HG02759 (cell line): ENCODE measurements around the gene PRKCA.

Experiments used
- ATAC-seq: cut with Tn5 transposase; IDR thresholded peaks from one replicate; pipeline ENCODE4 v1.9.1; 2021; ENCODE audit warnings: mild to moderate bottlenecking, moderate library complexity; ENCODE audit not compliant: unreplicated experiment

The PRKCA gene

DNA sequence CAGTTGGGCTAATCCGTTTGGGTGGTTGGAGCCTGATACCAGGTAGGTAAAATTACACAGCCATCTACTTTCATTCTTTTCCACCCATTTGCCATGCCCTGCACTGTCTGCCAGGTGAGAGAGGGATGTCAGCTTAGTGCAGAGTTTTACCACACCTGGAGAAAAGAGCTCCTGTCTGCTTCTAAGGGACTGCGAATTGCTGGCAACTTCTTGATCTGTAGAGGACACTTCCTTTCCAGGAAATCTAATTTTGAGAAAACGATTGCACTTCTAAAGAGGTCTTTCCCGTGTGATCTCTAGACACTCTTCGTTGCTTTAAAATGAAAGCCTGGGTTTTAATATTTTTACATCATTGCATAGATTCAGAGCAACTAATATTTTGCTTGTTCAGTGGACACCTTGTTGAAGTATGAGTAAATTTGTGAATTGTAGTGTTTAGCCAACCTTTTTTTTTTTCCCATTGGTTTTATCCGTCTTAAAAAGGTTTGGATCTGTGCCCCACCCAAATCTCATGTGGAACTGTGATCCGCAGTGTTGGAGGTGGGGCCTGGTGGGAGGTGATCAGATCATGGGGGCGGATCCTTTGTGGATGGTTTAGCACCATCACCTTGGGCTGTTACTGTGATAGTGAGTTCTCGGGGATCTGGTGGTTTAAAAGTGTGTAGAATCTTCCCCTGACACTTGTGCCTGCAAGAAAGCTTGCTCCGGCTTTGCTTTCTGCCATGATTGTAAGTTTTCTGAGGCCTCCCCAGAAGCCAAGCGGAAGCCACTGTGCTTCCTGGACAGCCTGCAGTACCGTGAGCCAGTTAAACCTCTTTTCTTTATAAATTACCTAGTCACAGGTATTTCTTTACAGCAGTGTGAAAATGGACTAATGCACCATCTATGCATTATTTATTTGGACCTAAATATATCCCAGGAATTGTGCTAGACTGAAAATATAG, 104.6 kb downstream of the PRKCA start:
- no peak for ATAC-seq

DNA sequence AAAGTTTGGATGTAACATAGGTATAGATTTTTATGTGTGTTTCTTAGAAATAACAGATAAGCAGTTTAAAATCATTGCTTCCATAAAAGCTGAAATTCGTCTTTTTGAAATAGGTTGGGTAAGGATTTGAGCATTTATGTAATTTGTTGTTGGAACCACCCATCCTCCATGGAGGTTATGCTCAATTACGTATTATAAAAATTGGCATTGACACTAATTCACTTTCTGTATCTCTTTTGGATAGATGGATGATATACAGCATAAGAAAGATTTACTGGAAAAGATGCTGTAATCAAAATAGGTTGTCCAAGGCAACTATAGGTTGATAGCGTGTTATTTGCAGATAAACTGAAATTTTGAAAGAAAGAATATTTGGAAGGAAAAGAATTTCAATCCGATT, 105.5 kb downstream of the PRKCA start:
- no peak for ATAC-seq

DNA sequence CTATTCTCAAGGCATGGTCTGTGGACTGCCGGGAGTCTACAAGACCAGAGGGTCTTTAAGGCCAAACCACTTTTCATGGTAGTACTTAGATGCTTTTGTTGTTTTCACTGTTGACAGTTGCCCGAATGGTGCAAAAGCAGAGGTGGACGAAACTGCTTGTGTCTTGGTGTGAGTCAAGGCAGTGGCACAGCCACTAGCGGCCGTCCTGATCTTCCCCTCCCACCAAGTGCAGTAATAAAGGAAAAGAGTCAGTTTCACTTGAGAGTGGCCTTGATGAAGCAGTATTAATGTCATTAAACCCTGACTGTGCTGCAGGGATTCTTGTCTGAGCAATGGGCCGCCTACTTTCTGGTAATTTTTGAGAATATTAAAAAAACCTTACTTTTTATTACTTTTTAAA, 109.1 kb downstream of the PRKCA start:
- ATAC-seq = no peak

DNA sequence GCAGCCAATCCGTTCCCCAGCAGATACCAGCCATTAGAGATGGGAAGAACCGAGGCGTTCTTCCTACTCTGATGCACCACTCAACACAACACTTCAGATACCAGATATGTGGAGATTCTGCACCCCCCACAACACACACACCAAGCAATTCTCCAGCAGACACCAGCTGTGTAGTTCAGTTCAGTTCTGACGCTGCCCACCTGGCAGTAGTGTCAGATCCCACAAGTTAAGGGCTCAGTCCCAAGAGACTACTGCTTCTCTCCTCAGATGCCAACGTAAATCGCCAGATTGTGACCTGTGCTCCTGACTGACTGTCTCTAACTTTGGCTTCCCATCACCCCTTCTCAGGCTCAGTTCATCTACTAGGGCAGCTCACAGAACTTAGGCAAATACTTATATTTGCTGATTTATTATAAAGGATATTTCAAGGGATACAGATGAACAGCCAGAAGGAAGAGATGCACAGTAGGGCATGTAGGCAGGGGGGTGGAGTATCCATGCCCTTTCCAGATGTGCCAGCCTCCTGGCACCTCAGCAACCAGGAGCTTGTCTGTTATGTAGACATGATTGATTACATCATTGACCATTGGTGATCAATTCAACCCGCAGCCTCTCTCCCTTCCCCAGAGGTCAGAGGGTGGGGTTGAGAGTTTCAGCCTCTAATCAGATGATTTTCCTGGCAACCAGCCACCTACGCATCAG, 110.6 kb downstream of the PRKCA start:
- ATAC-seq = no peak

DNA sequence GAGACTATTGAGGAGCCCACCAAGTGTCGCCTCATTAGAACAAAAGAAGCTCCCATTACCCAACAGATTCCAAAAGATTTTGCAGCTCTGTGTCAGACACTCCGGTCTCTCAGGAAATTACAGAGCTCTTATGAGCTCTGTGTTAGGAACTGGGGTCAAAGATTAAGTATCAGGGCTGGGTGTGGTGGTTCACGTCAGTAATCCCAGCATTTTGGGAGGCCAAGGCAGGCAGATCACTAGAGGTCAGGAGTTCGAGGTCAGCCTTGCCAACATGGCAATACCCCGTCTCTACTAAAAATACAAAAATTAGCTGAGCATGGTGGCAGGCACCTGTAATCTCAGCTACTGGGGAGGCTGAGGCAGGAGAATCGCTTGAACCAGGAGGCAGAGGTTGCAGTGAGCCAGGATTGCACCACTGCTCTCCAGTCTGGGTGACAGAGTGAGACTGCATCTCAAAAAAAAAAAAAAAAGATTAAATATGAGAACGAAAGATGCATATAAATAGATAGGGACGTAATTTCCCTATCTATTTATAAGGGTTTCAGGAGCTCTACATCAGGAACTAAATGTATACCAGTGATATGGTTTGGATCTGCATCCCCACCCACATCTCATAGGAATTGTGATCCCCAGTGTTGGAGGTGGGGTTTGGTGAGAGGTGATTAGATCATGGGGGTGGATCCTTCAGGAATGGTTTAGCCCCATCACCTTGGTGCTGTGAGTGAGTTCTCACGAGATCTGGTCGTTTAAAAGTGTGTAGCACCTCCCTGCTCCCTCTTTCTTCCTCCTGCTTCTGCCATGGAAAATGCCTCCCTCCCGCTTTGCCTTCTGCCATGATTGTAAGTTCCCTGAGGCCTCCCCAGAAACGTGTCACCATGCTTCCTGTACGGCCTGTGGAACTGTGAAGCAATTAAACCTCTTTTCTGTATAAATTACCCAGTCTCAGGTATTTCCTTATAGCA, 111.4 kb downstream of the PRKCA start:
- ATAC-seq = no peak

DNA sequence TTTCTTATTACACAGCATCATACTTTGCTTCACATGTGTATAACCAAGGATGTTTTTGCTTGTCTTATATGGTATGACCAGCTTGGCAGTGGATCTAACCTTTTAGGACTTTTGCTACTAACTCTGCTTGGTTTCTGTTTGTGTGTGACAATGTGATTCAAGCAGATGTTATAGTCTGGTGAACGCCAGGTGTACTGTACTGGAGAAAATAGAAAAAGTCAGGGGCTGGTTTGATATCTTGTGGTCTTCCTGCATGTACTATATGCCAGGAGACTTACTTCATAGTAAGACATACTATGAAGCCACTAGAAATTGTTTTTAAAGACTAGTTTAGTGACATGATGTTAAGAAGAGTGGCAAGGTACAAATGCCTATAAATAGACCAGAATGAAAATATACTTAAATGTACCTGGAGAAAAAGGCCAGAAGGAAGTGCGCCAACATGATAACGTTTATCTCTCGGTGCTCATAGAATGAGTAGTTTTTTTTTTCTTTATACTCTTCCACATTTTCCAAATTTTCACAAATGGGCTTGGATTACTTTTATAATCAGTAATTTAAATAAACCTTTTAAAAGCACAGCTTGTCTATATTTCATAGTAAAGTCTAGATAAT, 112.3 kb downstream of the PRKCA start:
- no peak for ATAC-seq

DNA sequence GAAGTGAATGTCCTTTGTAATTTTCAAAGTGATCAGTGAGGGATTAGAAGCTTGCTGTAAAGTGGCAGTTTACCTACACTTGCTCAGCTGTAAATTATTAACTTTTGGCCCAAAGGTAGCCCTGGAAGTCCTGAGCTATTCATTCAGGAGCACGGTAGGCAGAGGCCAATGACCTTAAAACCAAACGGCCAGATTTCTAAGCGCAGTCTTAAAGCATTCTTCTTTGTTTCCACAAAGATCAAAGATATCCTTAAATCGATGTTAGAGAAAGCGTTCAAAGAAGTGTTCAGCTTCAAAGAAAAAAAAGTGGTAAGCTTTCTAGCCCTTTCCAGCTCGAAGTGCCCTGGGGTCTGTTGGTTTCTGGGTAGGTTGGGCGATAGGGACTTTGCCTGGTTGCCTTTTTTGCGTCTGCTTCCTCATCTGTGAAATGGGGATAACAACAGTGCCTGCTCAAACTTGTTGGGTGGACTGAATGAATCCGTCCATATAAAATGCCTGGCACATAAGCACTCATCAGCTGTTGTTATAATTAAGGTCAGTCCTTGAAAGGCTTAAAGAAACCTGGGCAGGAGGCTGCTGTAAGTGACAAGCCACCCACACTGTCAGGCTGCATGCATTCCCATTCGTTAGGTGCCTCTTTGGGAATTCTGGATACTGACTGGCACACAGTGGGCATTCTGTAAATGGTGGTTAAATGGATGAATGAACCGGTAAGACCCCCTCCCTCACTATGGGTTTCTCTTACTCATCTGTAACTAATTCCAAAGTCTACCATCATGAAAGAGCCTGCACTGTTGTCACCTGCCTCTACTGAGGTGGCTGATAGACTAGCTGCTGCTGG, 113.2 kb downstream of the PRKCA start:
- no peak for ATAC-seq

DNA sequence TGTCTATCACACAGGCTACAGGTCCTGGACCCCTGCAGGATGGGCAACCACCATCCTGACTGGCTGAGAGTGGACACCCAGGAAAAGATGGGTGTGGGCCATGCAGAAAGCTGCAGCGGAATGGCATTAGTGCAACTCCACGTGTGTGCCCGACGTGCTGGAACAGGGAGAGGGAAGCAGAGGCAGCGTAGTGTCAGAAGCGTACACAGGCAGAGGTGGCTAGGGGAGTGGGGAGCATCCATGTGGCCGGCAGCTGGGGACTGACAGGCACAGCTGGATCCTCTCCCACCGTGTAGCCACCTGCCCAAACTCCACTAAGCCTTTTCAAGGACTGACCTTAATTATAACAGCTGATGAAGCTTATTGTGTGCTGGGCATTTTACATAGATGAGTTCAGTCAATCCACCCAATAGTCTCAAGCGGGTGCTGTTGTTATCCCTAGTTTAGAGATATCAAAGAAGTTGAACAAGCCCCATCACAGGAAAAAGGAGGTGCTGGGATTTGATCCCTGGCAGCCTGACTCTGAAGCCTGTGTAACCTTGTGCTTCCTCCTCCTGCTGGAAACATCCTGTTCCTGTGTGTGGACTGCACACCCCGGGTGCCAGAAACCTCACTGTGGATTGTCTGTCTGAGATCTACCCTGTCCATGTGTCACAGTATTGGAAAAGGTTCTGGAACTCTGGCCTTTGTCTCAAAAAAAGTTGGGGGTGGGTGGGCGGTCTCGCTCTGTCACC, 114.0 kb downstream of the PRKCA start:
- ATAC-seq = no peak

DNA sequence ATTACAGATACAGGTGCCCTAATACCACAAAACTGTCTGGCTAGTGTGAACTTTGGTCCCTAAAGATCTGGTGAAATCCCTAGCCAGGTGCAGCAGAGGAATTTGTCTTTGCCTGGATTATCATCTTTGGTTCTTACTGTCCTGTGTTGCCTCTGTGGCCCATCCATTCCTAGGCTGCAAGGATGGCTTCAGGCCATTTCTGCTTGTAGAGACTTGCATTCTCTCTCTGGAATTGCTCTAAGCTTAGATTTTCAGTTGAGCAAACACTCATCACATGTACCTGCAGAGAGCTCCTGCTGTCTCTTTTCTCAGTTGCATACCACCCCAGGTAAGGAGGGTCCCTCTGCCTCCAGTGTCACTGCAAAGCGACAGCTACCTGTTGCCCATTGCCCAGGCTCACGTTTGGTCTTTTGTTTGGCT, 114.9 kb downstream of the PRKCA start:
- no peak for ATAC-seq

DNA sequence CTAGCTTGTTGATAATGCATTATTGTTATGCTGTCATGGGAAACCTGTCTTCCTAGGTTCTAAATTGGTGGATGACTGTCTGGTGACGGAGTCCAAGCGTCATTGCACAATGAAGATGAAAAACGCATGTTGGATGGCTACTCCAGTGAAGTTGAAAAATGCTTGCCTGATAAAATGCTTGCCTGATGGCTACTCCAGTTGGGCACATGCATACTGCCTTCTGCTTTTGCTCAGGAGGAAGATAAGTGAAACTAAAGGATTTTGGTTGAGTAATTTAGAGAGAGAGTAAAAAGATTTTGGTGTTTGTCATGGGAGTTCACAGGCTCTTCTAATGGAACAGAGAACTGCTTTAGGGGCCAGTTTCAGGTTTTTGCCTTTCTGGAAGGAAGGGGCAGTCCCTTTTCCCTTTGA, 118.6 kb downstream of the PRKCA start:
- ATAC-seq = no peak

DNA sequence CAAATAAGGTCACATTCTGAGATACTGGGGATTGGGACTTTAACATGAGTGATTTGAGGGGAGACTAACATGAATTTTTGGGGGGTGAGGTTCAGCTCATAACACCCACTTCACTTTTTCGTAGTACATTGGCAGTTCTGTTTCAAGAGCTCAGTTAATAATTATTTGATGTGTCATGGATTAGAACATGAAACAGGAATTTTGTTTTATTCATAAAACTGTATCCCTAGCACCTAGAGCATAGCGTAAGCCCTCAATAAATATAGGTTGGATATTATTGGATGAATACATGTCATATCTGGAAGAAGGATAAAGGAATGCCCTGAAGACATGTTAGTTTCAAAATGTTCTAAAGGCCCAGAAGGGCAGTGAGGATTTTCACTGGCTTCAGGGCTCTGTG, 119.8 kb downstream of the PRKCA start:
- ATAC-seq = no peak

DNA sequence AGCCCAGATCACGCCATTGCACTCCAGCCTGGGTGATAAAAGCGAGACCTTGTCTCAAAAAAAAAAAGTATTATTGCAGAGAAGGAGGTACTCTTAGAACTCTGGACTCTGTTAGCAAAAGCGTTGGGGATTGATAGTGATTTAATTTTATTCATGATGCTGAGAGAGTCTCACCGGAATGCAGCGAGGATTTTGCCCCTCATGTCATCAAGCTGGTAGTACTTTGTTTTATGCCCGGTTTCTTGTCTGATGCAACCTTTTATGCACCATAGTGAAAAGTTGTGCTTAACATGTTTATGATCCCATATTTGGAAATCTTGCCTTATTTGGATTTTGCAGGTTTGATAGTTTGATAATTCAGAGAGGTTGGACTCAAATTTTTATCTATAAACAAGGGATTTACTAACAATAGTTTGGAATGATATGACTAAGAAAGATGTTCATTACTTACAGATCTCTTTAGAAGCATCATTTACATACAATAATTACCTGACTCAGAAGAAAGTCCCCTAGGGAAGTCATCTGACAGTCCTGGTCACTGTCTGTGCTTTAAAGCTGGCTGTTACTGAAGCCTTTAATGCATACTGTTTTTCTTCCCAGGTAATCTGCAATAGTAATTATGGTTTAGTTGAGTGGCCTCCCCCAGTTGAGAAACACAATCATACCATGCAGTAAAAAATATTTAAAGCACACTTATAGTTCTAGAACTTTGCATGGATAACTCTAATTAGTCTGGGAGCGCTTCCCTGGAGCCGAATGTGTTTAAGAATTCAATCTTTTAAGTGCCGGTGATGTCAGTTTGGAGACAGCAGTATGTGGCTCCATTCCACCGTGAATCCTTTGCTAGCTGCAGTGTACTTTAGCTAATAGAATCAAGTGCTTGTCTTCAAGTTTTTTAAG, 120.9 kb downstream of the PRKCA start:
- ATAC-seq = no peak

DNA sequence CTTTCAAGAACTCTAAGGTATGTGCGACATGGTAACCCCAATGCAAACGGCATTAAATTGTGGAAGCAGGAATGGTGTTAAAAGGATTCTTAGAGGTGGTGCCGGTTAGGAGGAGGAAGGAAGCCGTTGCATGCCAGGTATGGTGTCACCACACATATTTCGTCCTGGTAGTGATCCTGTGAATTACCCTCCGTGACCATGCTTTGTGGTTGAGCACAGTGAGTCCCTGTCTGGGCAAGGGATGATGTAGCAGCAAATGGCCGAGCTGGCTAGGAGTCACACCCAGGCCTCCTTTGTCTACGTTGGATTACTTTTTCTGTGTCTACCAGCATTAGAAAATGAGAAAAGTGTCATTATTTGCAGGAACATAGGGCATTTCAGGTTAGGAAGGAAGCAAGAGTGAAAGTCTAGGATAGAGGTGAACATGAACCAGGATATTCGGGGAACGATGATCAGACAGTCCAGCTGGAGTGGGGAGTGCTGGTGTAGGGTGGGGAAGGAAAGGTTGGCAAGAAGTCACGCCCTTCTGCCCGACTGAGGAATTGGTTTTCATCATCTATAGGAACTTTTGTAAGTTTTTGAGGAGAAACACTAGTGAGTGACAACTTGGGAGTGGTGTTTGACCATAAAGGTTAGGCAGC, 123.5 kb downstream of the PRKCA start:
- ATAC-seq = no peak

DNA sequence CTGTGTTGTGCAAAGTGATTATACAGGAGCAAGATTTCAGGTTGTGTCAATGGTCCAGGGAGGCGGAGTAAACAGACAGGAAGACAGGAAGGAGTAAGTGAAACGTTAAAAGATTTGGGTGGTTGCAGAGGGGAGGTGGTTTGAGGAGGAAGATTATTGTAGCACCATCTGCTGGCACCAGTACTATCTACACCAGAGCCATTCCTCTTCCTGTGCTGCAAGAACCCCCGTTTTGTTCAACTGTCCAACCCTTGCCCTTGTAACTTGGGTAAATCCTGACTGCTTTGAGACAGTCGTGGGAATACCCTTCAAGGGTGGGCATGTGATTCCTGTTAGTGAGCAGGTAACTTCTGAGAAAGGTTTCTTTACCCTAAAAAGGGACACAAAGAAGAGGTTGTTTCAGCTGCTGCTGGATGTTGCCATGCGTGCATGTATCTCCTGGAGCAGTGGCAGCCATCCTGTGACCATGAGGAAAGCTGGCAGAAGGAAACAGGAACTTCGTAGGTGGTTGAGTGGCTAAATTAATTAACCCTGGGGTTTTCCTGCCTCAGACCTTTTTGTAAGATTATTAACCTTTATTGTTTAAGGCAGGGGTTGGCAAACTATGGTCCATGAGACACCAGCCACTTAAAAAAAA, 124.1 kb downstream of the PRKCA start:
- ATAC-seq = no peak

DNA sequence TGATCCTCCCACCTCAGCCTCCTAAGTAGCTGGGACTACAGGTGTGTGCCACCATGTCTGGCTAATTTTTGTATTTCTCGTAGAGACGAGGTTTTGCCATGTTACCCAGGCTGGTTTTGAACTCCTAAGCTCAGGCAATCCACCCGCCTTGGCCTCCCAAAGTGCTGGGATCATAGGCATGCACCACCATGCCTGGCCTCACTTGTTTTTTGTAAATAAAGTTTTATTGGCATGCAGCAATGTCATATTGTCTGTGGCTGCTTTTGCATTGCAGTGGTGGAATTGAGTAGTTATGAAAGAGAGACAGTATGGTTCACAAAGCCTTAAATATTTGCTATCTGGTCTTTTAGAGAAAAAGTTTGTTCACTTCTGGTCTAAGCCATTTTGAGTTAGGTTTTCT, 124.7 kb downstream of the PRKCA start:
- no peak for ATAC-seq

DNA sequence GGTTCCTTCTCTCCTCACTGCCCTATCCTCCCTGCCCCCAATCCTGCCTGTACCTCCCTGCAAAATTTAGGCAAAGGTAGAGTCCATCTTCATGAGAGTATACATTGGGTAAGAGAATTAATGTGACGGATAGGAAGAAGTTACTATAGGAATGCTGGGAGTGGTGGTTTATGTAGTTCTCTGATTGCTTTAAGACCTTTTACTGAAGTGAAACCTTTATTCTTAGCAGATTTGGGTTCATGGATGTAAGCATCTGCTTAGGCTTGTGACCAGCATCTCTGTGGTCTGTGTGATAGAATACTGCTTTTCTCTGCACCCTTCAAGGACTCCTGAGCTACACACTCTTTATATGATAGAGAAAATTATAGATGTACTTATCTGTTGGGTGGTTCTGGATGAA, 127.3 kb downstream of the PRKCA start:
- ATAC-seq = no peak
